GOT3 (cell line): ENCODE results near the gene SMCO2.

Experiments
- DNase-seq: peaks from one replicate; lab custom pipeline; 2025; ENCODE audit warnings: mixed read lengths; lab: John Stamatoyannopoulos, UW

Gene SMCO2

GRCh38 chr12:27551172-27551840 is 104.8 kb downstream of the SMCO2 start:
- no peak for DNase-seq
